SK-N-SH treated with all-trans-retinoic acid at 6 μM for 48 hours (cell line): ENCODE data around the gene DHRS1.

Source experiments
- ATAC-seq: fragments of 200-7000 bp; cut with Tn5 transposase; 3 replicates; pipeline ENCODE4 v1.9.1; 2020; ENCODE audit warnings: mild to moderate bottlenecking, moderate library complexity
- ARNTL ChIP-seq: fragments of 450-650 bp; formaldehyde crosslinking; IDR thresholded peaks from 2 replicates; pipeline ENCODE4 v1.5.0; 2020; ENCODE audit warnings: low read depth, mild to moderate bottlenecking, moderate library complexity, borderline replicate concordance
- BACH2 ChIP-seq: fragments of 250-450 bp; sonication (Bioruptor Pico); IDR thresholded peaks from 2 replicates; pipeline ENCODE4 v1.9.0; 2021; ENCODE audit warnings: mild to moderate bottlenecking, borderline replicate concordance
- CSDC2 ChIP-seq: fragments of 250-450 bp; sonication (Bioruptor Pico); IDR thresholded peaks from 2 replicates; pipeline ENCODE4 v1.5.0; 2020; ENCODE audit warnings: mild to moderate bottlenecking, moderate library complexity
- CSRNP3 ChIP-seq: fragments of 250-450 bp; sonication (Bioruptor Pico); IDR thresholded peaks from 2 replicates; pipeline ENCODE4 v1.5.1; 2021; ENCODE audit warnings: mild to moderate bottlenecking, moderate library complexity
- ESRRG ChIP-seq: fragments of 250-450 bp; sonication (Bioruptor Pico); IDR thresholded peaks from 2 replicates; pipeline ENCODE4 v1.6.1; 2021; ENCODE audit warnings: mild to moderate bottlenecking
- GLIS3 ChIP-seq: fragments of 250-450 bp; sonication (Bioruptor Pico); IDR thresholded peaks from 2 replicates; pipeline ENCODE4 v1.5.0; 2020; ENCODE audit warnings: mild to moderate bottlenecking, moderate library complexity
- ISL1 ChIP-seq: fragments of 250-450 bp; sonication (Bioruptor Pico); IDR thresholded peaks from 2 replicates; pipeline ENCODE4 v2.1.2; 2022; ENCODE audit warnings: mild to moderate bottlenecking, moderate library complexity
- OSR1 ChIP-seq: fragments of 250-450 bp; sonication (Bioruptor Pico); IDR thresholded peaks from 2 replicates; pipeline ENCODE4 v1.8.0; 2022; ENCODE audit warnings: moderate library complexity, mild to moderate bottlenecking, inconsistent platforms
- PATZ1 ChIP-seq: fragments of 250-450 bp; sonication (Bioruptor Pico); IDR thresholded peaks from 2 replicates; pipeline ENCODE4 v1.8.0; 2020; ENCODE audit warnings: mild to moderate bottlenecking, moderate library complexity, borderline replicate concordance
- POU6F1 ChIP-seq: fragments of 250-450 bp; sonication (Bioruptor Pico); IDR thresholded peaks from 2 replicates; pipeline ENCODE4 v1.8.0; 2021; ENCODE audit warnings: low read depth, mild to moderate bottlenecking, moderate library complexity, borderline replicate concordance
- PPARA ChIP-seq: fragments of 250-450 bp; sonication (Bioruptor Pico); IDR thresholded peaks from 2 replicates; pipeline ENCODE4 v1.5.0; 2020; ENCODE audit warnings: mild to moderate bottlenecking, borderline replicate concordance
- RARB ChIP-seq: fragments of 250-450 bp; sonication (Bioruptor Pico); IDR thresholded peaks from 2 replicates; pipeline ENCODE4 v1.8.0; 2021; ENCODE audit warnings: mild to moderate bottlenecking, moderate library complexity
- SNAI2 ChIP-seq: fragments of 250-450 bp; sonication (Bioruptor Pico); IDR thresholded peaks from 2 replicates; pipeline ENCODE4 v1.5.0; 2020; ENCODE audit warnings: mild to moderate bottlenecking, moderate library complexity
- TCF4 ChIP-seq: fragments of 250-450 bp; sonication (Bioruptor Pico); IDR thresholded peaks from 2 replicates; pipeline ENCODE4 v1.8.0; 2021; ENCODE audit warnings: mild to moderate bottlenecking, moderate library complexity, borderline replicate concordance
- TOX ChIP-seq: fragments of 250-450 bp; sonication (Bioruptor Pico); IDR thresholded peaks from 2 replicates; pipeline ENCODE4 v1.8.0; 2021; ENCODE audit warnings: mild to moderate bottlenecking, moderate library complexity, borderline replicate concordance
- TSHZ2 ChIP-seq: fragments of 250-450 bp; sonication (Bioruptor Pico); IDR thresholded peaks from 2 replicates; pipeline ENCODE4 v1.5.0; 2020; ENCODE audit warnings: mild to moderate bottlenecking, moderate library complexity
- ZC3H10 ChIP-seq: fragments of 250-450 bp; sonication (Bioruptor Pico); IDR thresholded peaks from 2 replicates; pipeline ENCODE4 v1.5.1; 2021; ENCODE audit warnings: mild to moderate bottlenecking, moderate library complexity
- ZFP3 ChIP-seq: fragments of 250-450 bp; sonication (Bioruptor Pico); IDR thresholded peaks from 2 replicates; pipeline ENCODE4 v1.5.0; 2020; ENCODE audit warnings: mild to moderate bottlenecking, moderate library complexity
- ZNF565 ChIP-seq: fragments of 450-650 bp; formaldehyde crosslinking; conservative IDR thresholded peaks from 2 replicates; pipeline ENCODE4 v1.5.0; 2020; ENCODE audit warnings: low read depth, mild to moderate bottlenecking, moderate library complexity
- ZNF70 ChIP-seq: fragments of 450-650 bp; formaldehyde crosslinking; IDR thresholded peaks from 2 replicates; pipeline ENCODE4 v1.5.0; 2020; ENCODE audit warnings: mild to moderate bottlenecking, moderate library complexity

DHRS1 gene

GRCh38 chr14:24297190-24297964, 2.2 kb downstream of the DHRS1 start:
- peak; percentile 51 for ATAC-seq
- TF ChIP-seq ZNF565 (CRISPR knock-in tag) (no peak), POU6F1 (CRISPR knock-in tag) (no peak), BACH2 (CRISPR knock-in tag) (no peak), ARNTL (CRISPR knock-in tag) (no peak), TCF4 (CRISPR knock-in tag) (no peak), SNAI2 (CRISPR knock-in tag) (no peak), PPARA (CRISPR knock-in tag) (no peak)

- TF ChIP-seq TOX (CRISPR knock-in tag) (no peak), RARB (no peak), ZNF70 (CRISPR knock-in tag) (no peak), ZFP3 (CRISPR knock-in tag) (no peak), GLIS3 (CRISPR knock-in tag) (no peak), CSRNP3 (CRISPR knock-in tag) (no peak), TCF4 (CRISPR knock-in tag) (no peak), CSDC2 (no peak), PATZ1 (CRISPR knock-in tag) (no peak), POU6F1 (CRISPR knock-in tag) (no peak), ESRRG (no peak), ZC3H10 (CRISPR knock-in tag) (no peak), ISL1 (CRISPR knock-in tag) (no peak), BACH2 (CRISPR knock-in tag) (no peak)
- peak; percentile 81 for ATAC-seq
Measured at GRCh38 chr14:24296341-24297157, 3.0 kb downstream of the DHRS1 start.

- no peak for ATAC-seq
- no peak for TF ChIP-seq ZFP3 (CRISPR knock-in tag)
- TF ChIP-seq TSHZ2 (CRISPR knock-in tag): no peak
- no peak for TF ChIP-seq ZNF70 (CRISPR knock-in tag)
- no peak for TF ChIP-seq TOX (CRISPR knock-in tag)
- TF ChIP-seq ZNF565 (CRISPR knock-in tag): no peak
- TF ChIP-seq CSRNP3 (CRISPR knock-in tag): no peak
- no peak for TF ChIP-seq OSR1
- TF ChIP-seq ISL1 (CRISPR knock-in tag): no peak
- no peak for TF ChIP-seq GLIS3 (CRISPR knock-in tag)
- no peak for TF ChIP-seq BACH2 (CRISPR knock-in tag)
Measured at GRCh38 chr14:24293525-24293924, 6.1 kb downstream of the DHRS1 start.
